HCT116 (cell line): ENCODE data around the gene TCEA3.

Experiments used
- CTCF ChIP-seq, 3 experiments: fragments of 200-600 bp in 1 of 3; sonication (generic) in 1 of 3; IDR thresholded peaks in 2 of 3; conservative IDR thresholded peaks in 1 of 3; 2 replicates each; pipeline ENCODE4 v1.5.1; 2012 to 2017; ENCODE audit warnings: low read depth in 2 of 3, low read length in 2 of 3, antibody characterized with exemption in 1 of 3, borderline replicate concordance in 1 of 3, control low read depth in 1 of 3, mild to moderate bottlenecking in 1 of 3, mixed read lengths in 1 of 3, mixed run types in 1 of 3, moderate library complexity in 1 of 3; ENCODE audit not compliant: insufficient read depth in 1 of 3
- FOSL1 ChIP-seq: IDR thresholded peaks from 2 replicates; pipeline ENCODE4 v1.6.1; 2012; ENCODE audit warnings: low read depth
- RAD21 ChIP-seq: IDR thresholded peaks from 2 replicates; pipeline ENCODE4 v1.6.1; 2012; ENCODE audit warnings: low read depth, mild to moderate bottlenecking
- ZFX ChIP-seq: fragments of 450-650 bp; IDR thresholded peaks from 2 replicates; pipeline ENCODE4 v1.6.1; 2017

GRCh38 chr1:23380719-23381118, 43.8 kb downstream of the TCEA3 start:
- no peak for TF ChIP-seq CTCF (IDR thresholded peaks at IDR 0.05 in 2 of 3, conservative IDR thresholded peaks at IDR 0.05 in 1 of 3; ENCODE audit: borderline replicate concordance in 1 of 3, insufficient read depth in 1 of 3, low read depth in 2 of 3, low read length in 2 of 3)
- TF ChIP-seq FOSL1 = no peak
- no peak for TF ChIP-seq ZFX
- no peak for TF ChIP-seq RAD21
